Kidney epithelial cell (primary cell): ENCODE measurements around the gene LRWD1. TPM values are rescaled to one million over a fixed set of nuclear protein-coding genes. Genes with fewer than 3 reads are reported as not detected.

ENCODE experiments used
- DNase-seq: peaks from one replicate; pipeline ENCODE4 v3.0.0-alpha.2; 2010; ENCODE audit warnings: low read depth
- H3K27me3 ChIP-seq: 2 replicates; pipeline ENCODE4 v1.6.0; 2011; ENCODE audit warnings: low read length; ENCODE audit not compliant: control insufficient read depth, insufficient read depth
- H3K36me3 ChIP-seq: 2 replicates; pipeline ENCODE4 v1.5.1; 2011; ENCODE audit warnings: low read length; ENCODE audit not compliant: control insufficient read depth, insufficient read depth
- H3K4me3 ChIP-seq: 2 replicates; pipeline ENCODE4 v1.5.1; 2011; ENCODE audit warnings: low read depth, mild to moderate bottlenecking, control low read depth, low read length
- total RNA-seq: library from RNA; depleted of rRNA; stranded (reverse); fragments of >200 nt; gene quantifications from 2 replicates; pipeline ENCODE4 v1.2.3, GENCODE V29; 2015
- TF ChIP-seq, protein P1 (sequence below): IDR thresholded peaks from 2 replicates; pipeline ENCODE4 v1.5.1; 2011; ENCODE audit warnings: mild to moderate bottlenecking, moderate library complexity, low read length, control low read depth, inconsistent platforms; ENCODE audit not compliant: insufficient read depth, poor library complexity, severe bottlenecking

The LRWD1 gene
- 22.9 and 38.0 TPM in 2 replicates for total RNA-seq

DNA sequence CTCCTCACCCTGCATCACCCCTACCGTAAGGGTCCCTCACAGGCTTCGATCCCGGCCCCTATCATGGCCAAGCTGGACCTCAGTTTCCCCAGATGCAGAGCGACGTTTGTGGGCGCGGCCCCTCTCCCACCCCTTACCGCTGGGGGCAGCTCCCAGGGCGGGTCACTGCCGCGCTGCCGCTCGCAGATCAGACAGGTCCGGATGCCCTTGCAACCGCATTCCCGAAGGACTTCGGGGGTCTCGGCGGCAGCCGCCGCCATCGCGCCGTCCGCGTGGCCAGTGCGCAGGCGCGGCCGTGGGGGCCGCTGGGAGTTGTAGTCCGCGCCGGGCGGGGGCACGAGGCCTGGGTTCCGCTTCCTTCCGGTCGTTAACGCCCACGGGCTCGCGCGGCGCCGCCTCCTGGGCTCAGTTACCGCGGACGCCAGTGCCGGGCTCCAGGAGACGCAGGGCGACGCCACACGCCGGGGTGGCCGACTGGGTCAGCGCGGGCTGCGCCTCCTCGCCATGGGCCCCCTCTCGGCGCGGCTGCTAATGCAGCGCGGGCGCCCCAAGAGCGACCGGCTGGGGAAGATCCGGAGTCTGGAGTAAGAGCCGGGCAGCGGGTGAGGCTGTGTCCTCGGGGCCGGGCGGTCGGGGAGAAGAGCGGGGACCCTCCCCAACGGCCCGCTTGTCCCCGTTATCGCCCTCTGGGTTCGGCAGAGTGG, at the start of gene LRWD1, which contains the start of gene ALKBH4:
LRWD1 (plus strand) TSS at position 408 of the 704 bp plus-strand sequence; CDS start at position 505, 97 bp downstream.
ALKBH4 (minus strand) TSS at position 287 of the 704 bp plus-strand sequence; CDS start at position 260, 27 bp downstream.
- Histone ChIP-seq H3K27me3 (no peaks in the 10 kb centered on the region), H3K36me3 (peaks cover 2% of the 10 kb centered on the region), H3K4me3 (peak within 1 kb of the TSS; percentile 68)
- peak; percentile 50 for DNase-seq
- TF ChIP-seq, protein P1, sequence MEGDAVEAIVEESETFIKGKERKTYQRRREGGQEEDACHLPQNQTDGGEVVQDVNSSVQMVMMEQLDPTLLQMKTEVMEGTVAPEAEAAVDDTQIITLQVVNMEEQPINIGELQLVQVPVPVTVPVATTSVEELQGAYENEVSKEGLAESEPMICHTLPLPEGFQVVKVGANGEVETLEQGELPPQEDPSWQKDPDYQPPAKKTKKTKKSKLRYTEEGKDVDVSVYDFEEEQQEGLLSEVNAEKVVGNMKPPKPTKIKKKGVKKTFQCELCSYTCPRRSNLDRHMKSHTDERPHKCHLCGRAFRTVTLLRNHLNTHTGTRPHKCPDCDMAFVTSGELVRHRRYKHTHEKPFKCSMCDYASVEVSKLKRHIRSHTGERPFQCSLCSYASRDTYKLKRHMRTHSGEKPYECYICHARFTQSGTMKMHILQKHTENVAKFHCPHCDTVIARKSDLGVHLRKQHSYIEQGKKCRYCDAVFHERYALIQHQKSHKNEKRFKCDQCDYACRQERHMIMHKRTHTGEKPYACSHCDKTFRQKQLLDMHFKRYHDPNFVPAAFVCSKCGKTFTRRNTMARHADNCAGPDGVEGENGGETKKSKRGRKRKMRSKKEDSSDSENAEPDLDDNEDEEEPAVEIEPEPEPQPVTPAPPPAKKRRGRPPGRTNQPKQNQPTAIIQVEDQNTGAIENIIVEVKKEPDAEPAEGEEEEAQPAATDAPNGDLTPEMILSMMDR: no peak

- no peak overlapping the region for H3K4me3 ChIP-seq
- DNase-seq: no peak
- TF ChIP-seq, protein P1: no peak
- no peaks in the 10 kb centered on the region for H3K36me3 ChIP-seq
- no peaks in the 10 kb centered on the region for H3K27me3 ChIP-seq
Observed at GRCh38 chr7:102415685-102416225, 49.0 kb upstream of the LRWD1 start.

DNA sequence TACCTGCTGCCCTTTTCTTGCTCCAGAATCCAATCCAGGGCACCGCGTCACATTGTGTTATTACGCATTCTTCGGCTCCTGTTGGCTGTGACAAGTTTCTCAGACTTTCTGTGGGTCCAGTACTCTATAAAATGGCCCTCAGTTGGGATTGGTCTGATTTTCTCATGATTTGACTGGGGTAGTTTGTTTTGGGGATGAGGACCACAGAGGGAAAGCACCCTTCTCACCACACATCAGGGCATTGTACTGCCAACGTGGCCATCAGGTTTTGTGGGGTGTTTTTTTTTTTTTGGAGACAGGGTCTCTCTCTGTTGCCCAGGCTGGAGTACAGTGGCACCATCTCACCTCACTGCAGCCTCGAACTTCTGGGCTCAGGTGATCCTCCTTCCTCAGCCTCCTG, 48.4 kb upstream of the LRWD1 start:
- Histone ChIP-seq H3K4me3 (no peak overlapping the region), H3K27me3 (no peaks in the 10 kb centered on the region), H3K36me3 (no peaks in the 10 kb centered on the region)
- TF ChIP-seq, protein P1: no peak
- no peak for DNase-seq

DNA sequence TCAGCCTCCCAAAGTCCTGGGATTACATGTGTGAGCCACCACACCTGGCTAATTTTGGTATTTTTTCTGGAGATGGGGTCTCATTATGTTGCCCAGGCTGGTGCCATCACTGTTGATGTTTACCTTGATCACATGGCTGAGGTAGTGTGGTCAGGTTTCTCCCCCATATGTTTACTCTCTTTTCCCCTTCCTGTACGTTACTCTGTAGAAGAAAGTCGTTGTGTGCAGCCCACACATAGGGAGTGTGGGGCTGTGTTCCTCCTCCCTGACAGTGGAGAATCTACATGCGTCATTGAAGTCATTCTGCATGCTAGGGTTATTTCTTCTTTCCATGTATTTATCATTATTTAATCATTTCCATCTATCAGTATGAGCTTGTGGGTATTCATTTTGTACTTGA, 47.7 kb upstream of the LRWD1 start:
- Histone ChIP-seq H3K36me3 (no peaks in the 10 kb centered on the region), H3K27me3 (no peaks in the 10 kb centered on the region), H3K4me3 (no peak overlapping the region)
- no peak for DNase-seq
- TF ChIP-seq, protein P1: no peak

- H3K4me3 ChIP-seq: no peak overlapping the region
- TF ChIP-seq, protein P1: no peak
- no peaks in the 10 kb centered on the region for H3K27me3 ChIP-seq
- no peaks in the 10 kb centered on the region for H3K36me3 ChIP-seq
- no peak for DNase-seq
Observed at GRCh38 chr7:102418592-102418991, 46.2 kb upstream of the LRWD1 start.
